ENCODE results near the gene GINS3. TPM values are rescaled to one million over a fixed set of nuclear protein-coding genes. Genes with fewer than 3 reads are reported as not detected.
"Not testable (repeated sequence)": the region's sequence is repeated elsewhere in the genome, so short reads cannot be mapped to it uniquely, and the experiment has no call there.

The GINS3 gene
- total RNA-seq, 2 donors from 2014 or later: 5.1 to 8.9 TPM

DNA sequence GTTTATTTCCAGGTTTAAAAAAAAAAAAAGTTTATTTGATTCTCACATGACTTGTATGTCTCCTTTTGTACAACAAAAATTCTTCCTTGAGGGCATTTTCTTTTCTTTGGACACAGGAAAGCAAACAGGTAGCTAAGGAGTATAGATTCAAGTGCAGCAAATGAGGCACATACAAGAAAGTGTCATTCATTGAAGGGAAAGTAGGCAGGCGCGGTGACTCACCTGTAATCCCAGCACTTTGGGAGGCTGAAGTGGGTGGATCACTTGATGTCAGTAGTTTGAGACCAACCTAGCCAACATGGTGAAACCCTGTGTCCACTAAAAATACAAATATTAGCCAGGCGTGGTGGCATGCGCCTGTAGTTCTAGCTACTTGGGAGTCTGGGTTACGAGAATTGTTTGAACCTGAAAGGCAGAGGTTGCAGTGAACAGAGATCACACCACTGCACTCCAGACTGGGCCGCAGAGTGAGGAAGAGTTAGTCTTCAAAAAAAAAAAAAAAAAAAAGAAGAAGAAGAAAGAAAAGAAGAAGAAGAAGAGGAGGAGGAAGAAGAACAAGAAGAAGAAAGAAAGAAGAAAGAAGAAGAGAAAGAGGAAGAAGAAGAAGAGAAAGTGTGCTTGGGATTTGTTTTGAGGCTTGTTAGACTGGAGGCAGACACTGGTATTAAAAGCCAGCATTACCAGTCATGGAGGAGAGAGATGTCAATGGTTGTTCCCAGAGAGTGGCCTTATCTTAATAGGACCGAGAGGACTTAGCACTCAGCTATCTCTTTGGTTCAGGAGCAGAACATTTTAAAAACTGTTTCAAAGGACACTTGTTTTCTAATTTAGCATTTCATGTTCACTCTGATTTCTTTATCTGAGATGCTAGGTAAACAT, 19.7 kb downstream of the GINS3 start:
- TF ChIP-seq POLR2A (IDR thresholded peaks at IDR 0.05) (no peak), POLR2AphosphoS5 (IDR thresholded peaks at IDR 0.05) (no peak)
- TF ChIP-seq, protein P1, sequence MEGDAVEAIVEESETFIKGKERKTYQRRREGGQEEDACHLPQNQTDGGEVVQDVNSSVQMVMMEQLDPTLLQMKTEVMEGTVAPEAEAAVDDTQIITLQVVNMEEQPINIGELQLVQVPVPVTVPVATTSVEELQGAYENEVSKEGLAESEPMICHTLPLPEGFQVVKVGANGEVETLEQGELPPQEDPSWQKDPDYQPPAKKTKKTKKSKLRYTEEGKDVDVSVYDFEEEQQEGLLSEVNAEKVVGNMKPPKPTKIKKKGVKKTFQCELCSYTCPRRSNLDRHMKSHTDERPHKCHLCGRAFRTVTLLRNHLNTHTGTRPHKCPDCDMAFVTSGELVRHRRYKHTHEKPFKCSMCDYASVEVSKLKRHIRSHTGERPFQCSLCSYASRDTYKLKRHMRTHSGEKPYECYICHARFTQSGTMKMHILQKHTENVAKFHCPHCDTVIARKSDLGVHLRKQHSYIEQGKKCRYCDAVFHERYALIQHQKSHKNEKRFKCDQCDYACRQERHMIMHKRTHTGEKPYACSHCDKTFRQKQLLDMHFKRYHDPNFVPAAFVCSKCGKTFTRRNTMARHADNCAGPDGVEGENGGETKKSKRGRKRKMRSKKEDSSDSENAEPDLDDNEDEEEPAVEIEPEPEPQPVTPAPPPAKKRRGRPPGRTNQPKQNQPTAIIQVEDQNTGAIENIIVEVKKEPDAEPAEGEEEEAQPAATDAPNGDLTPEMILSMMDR (IDR thresholded peaks at IDR 0.05): no peak
- no peaks in the 10 kb centered on the region for H3K4me1 ChIP-seq (replicated peaks)
- DNase-seq (ENCODE audit: low spot score): no peak
- H3K27ac ChIP-seq: no peak overlapping the region
- H3K4me3 ChIP-seq: no peak overlapping the region
- intact Hi-C loops (cut with DNase I): no loop called here
- H3K36me3 ChIP-seq: no peaks in the 10 kb centered on the region
- 79% methylated on average over 7 of the region's 7 CpGs for WGBS
- H3K27me3 ChIP-seq (replicated peaks; ENCODE audit: insufficient read depth): no peaks in the 10 kb centered on the region
- no peaks in the 10 kb centered on the region for H3K9me3 ChIP-seq

DNA sequence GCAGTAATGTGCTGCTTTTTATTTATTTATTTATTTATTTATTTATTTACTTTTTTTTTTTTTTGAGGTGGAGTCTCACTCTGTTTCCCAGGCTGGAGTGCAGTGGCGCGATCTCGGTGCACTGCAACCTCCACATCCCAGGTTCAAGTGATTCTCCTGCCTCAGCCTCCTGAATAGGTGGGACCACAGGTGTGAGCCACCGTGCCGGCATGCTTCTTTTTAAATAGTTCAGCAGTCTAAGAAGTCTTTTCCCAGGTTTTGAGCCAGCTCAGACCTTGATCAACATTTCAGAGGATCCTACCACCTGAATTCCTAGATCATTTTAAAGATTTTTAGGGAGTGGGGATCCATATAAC, 20.3 kb downstream of the GINS3 start:
- H3K9me3 ChIP-seq; H3K27me3 ChIP-seq (replicated peaks; ENCODE audit: insufficient read depth); DNase-seq (ENCODE audit: low spot score); intact Hi-C loops (cut with DNase I); H3K4me1 ChIP-seq (replicated peaks); H3K4me3 ChIP-seq; H3K36me3 ChIP-seq; H3K27ac ChIP-seq: not testable (repeated sequence)
- WGBS: 97% methylated on average over 5 of the region's 5 CpGs

DNA sequence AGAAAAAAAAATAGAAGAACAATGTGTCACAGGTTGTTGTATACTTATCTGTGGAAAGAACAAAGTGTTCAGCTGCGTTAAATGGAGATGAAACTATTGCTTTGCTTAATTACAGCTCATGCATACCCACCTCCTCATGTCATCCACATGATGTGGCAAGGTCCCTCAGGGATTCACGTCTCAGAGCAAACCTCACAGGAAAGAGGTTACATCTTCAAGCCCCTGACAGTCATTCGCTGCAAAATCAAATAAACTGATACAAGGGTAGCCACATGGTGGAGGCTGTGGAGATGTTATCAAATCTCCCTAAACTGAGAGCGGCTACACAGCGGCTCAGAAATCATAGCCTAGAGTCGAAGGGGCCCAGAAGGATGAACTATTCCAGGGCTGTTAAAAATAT, 21.1 kb downstream of the GINS3 start:
- no peaks in the 10 kb centered on the region for H3K9me3 ChIP-seq
- TF ChIP-seq POLR2AphosphoS5 (IDR thresholded peaks at IDR 0.05): no peak
- no peak for TF ChIP-seq POLR2A (IDR thresholded peaks at IDR 0.05)
- TF ChIP-seq, protein P1 (IDR thresholded peaks at IDR 0.05): no peak
- H3K27ac ChIP-seq: no peak overlapping the region
- DNase-seq (ENCODE audit: low spot score): no peak
- intact Hi-C loops (cut with DNase I): no loop called here
- H3K4me3 ChIP-seq: no peak overlapping the region
- H3K4me1 ChIP-seq (replicated peaks): no peaks in the 10 kb centered on the region
- no peaks in the 10 kb centered on the region for H3K27me3 ChIP-seq (replicated peaks; ENCODE audit: insufficient read depth)
- WGBS: 45% methylated on average over 6 of the region's 6 CpGs
- no peaks in the 10 kb centered on the region for H3K36me3 ChIP-seq

DNA sequence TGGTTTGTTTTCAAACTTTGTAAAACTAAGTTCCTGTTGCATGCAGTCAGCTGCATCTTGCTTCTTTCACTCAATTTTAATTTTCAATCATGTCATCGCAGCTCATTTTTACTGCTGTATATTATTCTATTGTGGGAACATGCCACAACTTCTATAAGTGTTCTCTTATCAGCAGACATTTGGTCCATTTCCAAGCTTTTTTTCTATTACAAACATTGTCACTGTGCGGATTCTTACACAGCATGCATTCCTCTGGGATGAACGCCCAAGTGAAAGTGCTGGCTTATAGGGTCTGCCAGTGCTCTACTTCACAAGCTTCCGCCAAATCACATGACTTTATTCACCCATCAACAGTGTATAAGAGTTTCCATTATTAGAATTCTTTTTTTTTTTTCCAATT, 22.7 kb downstream of the GINS3 start:
- 49% methylated on average over 4 of the region's 4 CpGs for WGBS

DNA sequence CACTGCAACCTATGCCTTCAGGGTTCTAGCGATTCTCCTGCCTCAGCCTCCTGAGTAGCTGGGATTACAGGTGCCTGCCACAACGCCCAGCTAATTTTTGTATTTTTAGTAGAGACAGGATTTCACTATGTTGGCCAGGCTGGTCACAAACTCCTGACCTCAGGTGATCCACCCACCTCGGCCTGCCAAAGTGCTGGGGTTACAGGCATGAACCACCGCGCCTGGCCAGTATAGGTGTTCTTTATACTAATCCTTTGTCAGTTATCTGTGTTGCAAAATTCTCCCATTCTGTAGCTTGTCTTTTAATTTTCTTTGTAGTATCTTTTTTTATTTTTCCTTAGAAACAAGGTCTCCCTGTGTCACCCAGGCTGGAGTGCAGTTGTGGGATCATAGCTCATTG, 23.7 kb downstream of the GINS3 start:
- 86% methylated on average over 5 of the region's 5 CpGs for WGBS
- intact Hi-C loops (cut with DNase I): not testable (repeated sequence)

More for the DNA sequence above, 22.7 kb downstream of the GINS3 start:
- no peak for TF ChIP-seq POLR2AphosphoS5 (IDR thresholded peaks at IDR 0.05)
- TF ChIP-seq POLR2A (IDR thresholded peaks at IDR 0.05): no peak
- TF ChIP-seq, protein P1 (IDR thresholded peaks at IDR 0.05): no peak
- no peaks in the 10 kb centered on the region for H3K4me1 ChIP-seq (replicated peaks)
- no peaks in the 10 kb centered on the region for H3K9me3 ChIP-seq
- intact Hi-C loops (cut with DNase I): no loop called here
- no peak for DNase-seq (ENCODE audit: low spot score)
- no peaks in the 10 kb centered on the region for H3K27me3 ChIP-seq (replicated peaks; ENCODE audit: insufficient read depth)
- no peak overlapping the region for H3K4me3 ChIP-seq
- no peaks in the 10 kb centered on the region for H3K36me3 ChIP-seq
- H3K27ac ChIP-seq: no peak overlapping the region

DNA sequence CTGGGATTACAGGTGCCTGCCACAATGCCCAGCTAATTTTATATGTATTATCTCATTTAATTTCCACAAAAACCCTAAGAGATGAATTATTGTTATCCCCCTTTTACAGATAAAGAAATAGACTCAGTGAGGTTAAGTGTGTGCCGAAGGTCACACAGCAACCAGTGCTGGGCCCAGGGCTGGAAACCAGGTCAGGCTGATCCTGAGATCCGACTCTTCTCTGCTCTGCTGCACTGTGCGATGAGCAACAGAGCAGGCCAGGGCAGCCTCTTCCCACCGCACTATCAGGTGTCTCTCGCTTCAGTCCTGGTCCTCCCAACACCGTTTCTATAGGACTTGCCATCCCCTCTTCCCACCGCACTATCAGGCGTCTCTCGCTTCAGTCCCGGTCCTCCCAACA, 24.8 kb downstream of the GINS3 start:
- Histone ChIP-seq H3K36me3 (no peaks in the 10 kb centered on the region), H3K27me3 (replicated peaks; ENCODE audit: insufficient read depth) (no peaks in the 10 kb centered on the region), H3K27ac (no peak overlapping the region), H3K9me3 (no peaks in the 10 kb centered on the region), H3K4me1 (replicated peaks) (no peaks in the 10 kb centered on the region), H3K4me3 (no peak overlapping the region)
- WGBS: 96% methylated on average over 10 of the region's 10 CpGs
- TF ChIP-seq POLR2A (IDR thresholded peaks at IDR 0.05): no peak
- TF ChIP-seq, protein P1 (IDR thresholded peaks at IDR 0.05): no peak
- TF ChIP-seq POLR2AphosphoS5 (IDR thresholded peaks at IDR 0.05): no peak
- intact Hi-C loops (cut with DNase I): no loop called here
- DNase-seq (ENCODE audit: low spot score): no peak

More for the DNA sequence above, 23.7 kb downstream of the GINS3 start:
- DNase-seq (ENCODE audit: low spot score); H3K9me3 ChIP-seq; H3K27ac ChIP-seq; H3K36me3 ChIP-seq; H3K4me3 ChIP-seq; H3K4me1 ChIP-seq (replicated peaks); H3K27me3 ChIP-seq (replicated peaks; ENCODE audit: insufficient read depth): not testable (repeated sequence)
